ENCODE results near the gene RERE.

DNA sequence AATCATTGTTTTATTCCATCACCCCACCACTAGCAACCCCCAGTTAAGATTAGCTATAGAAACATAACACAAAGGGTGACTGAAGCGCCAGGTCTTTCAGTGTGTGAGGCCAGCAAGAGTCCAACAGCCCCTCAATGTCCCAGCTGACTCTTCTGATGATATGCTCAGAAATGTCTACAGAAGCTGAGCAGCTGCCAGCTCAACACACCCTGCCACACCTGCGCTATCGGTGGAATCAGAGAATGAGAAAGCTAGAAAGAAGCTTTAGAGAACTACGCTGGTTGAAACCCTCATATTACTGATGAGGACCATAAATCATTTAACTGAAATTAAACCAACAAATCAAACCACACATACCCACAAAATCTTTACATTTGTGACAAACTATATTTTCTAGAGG lies 383.3 kb downstream of the RERE start:
- TF ChIP-seq, protein P1, sequence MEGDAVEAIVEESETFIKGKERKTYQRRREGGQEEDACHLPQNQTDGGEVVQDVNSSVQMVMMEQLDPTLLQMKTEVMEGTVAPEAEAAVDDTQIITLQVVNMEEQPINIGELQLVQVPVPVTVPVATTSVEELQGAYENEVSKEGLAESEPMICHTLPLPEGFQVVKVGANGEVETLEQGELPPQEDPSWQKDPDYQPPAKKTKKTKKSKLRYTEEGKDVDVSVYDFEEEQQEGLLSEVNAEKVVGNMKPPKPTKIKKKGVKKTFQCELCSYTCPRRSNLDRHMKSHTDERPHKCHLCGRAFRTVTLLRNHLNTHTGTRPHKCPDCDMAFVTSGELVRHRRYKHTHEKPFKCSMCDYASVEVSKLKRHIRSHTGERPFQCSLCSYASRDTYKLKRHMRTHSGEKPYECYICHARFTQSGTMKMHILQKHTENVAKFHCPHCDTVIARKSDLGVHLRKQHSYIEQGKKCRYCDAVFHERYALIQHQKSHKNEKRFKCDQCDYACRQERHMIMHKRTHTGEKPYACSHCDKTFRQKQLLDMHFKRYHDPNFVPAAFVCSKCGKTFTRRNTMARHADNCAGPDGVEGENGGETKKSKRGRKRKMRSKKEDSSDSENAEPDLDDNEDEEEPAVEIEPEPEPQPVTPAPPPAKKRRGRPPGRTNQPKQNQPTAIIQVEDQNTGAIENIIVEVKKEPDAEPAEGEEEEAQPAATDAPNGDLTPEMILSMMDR (IDR thresholded peaks at IDR 0.05): no peak
- TF ChIP-seq POLR2A (IDR thresholded peaks at IDR 0.05): no peak

All from uterus (tissue), 2 donors.